Daoy (cell line): ENCODE results near the gene ITPR1. TPM values are rescaled to one million over a fixed set of nuclear protein-coding genes. Genes with fewer than 3 reads are reported as not detected.

Experiments used
- DNase-seq: peaks from one replicate; pipeline ENCODE4 v3.0.0-alpha.2; 2015; ENCODE audit warnings: low read depth
- total RNA-seq: library from RNA; depleted of rRNA; stranded (reverse); fragments of >200 nt; shearing (Covaris generic); gene quantifications from 2 replicates; pipeline ENCODE4 v1.2.3, GENCODE V29; 2014

ITPR1 gene
- total RNA-seq, 1 experiment from 2014 or later: 9.8 TPM

GRCh38 chr3:4807381-4808280 lies 314.5 kb downstream of the ITPR1 start:
- no peak for DNase-seq

GRCh38 chr3:4808637-4809036 lies 315.5 kb downstream of the ITPR1 start:
- DNase-seq: no peak

- no peak for DNase-seq
Observed at GRCh38 chr3:4809922-4810321, 316.8 kb downstream of the ITPR1 start.

- no peak for DNase-seq
Observed at GRCh38 chr3:4812591-4812990, 319.4 kb downstream of the ITPR1 start.

GRCh38 chr3:4813909-4814304 lies 320.8 kb downstream of the ITPR1 start:
- peak; percentile 43 for DNase-seq

- peak; percentile 83 for DNase-seq
Observed at GRCh38 chr3:4814305-4814903, 321.3 kb downstream of the ITPR1 start.

- DNase-seq: no peak
Observed at GRCh38 chr3:4814904-4815574, 321.9 kb downstream of the ITPR1 start.

GRCh38 chr3:4816306-4816705 lies 323.2 kb downstream of the ITPR1 start:
- no peak for DNase-seq

- no peak for DNase-seq
Observed at GRCh38 chr3:4816718-4817117, 323.6 kb downstream of the ITPR1 start.

- DNase-seq: no peak
Observed at GRCh38 chr3:4817128-4817527, 324.0 kb downstream of the ITPR1 start.

- no peak for DNase-seq
Observed at GRCh38 chr3:4818164-4818563, 325.0 kb downstream of the ITPR1 start.

- no peak for DNase-seq
Observed at GRCh38 chr3:4818986-4819693, 326.0 kb downstream of the ITPR1 start.

GRCh38 chr3:4819746-4820145 lies 326.6 kb downstream of the ITPR1 start:
- DNase-seq: no peak

GRCh38 chr3:4820296-4821121 lies 327.4 kb downstream of the ITPR1 start:
- no peak for DNase-seq

- DNase-seq: no peak
Observed at GRCh38 chr3:4821338-4821737, 328.2 kb downstream of the ITPR1 start.

- no peak for DNase-seq
Observed at GRCh38 chr3:4821975-4822374, 328.8 kb downstream of the ITPR1 start.

- no peak for DNase-seq
Observed at GRCh38 chr3:4822568-4822967, 329.4 kb downstream of the ITPR1 start.

GRCh38 chr3:4823385-4823784 lies 330.2 kb downstream of the ITPR1 start:
- no peak for DNase-seq

GRCh38 chr3:4823986-4824925 lies 331.1 kb downstream of the ITPR1 start:
- DNase-seq: no peak

GRCh38 chr3:4824926-4825325 lies 331.8 kb downstream of the ITPR1 start:
- DNase-seq: peak; percentile 78
